NCI-H226 (cell line): ENCODE data around the gene SCGB3A2.
"Not testable (repeated sequence)": the region's sequence is repeated elsewhere in the genome, so short reads cannot be mapped to it uniquely, and the experiment has no call there.

Experiments
- DNase-seq: peaks from one replicate; pipeline ENCODE4 v3.0.0-alpha.2; 2015

Gene SCGB3A2

DNA sequence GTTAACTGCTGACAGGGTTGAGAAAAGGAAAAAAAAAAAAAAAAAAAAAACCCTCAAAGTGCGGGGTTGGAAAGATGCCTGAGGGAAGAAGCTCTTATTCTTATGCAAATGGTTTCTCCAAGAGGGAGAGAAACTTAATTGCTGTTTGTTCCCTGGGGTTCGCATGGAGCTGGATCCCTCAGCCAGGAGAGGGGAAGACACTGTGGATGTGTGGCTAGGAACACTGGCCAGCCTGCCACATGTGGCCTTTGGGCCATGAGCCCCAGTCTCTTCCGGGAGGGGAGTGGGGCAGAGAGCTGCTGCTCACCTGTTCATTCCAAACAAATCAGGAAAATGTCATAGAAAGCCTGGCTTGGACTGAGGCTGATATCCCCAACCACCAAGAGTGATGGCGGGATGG is 9.4 kb upstream of the SCGB3A2 start:
- DNase-seq: no peak

DNA sequence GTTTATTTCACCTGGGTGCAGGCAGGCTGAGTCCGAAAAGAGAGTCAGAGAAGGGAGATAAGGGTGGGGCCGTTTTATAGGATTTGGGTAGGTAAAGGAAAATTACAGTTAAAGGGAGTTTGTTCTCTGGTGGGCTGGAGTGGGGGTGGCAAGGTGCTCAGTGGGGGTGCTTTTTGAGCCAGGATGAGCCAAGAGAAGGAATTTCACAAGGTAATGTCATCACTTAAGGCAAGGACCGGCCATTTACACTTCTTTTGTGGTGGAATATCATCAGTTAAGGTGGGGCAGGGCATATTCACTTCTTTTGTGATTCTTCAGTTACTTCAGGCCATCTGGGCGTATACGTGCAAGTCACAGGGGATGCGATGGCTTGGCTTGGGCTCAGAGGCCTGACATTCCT is 8.6 kb upstream of the SCGB3A2 start:
- not testable (repeated sequence) for DNase-seq

DNA sequence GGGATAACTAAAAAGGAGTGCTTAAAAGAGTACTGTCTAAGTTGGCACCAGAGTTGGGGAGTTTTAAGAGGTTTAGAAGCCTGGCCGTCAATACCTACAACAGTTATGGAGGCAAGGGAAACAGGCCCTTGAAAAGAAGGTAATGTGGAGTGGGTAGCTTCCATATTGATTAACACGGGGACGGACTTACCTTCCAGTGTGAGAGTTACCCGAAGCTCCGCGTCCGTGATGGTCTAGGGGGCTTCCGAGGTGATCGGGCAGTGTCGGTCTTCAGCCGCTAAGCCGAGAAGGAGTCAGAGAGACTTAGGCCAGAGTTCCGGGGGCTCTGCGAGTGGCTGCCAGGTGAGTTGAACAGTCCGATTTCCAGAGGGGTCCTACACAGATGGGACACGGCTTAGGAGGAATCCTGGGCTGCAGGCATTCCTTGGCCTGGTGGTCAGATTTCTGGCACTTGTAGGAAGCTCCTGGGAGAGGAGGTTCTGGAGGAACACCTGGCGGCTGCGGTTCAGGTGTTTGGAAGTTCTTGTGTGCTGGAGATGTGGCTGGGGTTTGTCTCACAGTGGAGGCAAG is 6.4 kb upstream of the SCGB3A2 start:
- DNase-seq: not testable (repeated sequence)

GRCh38 chr5:147872744-147873435 is 5.6 kb upstream of the SCGB3A2 start:
- DNase-seq: not testable (repeated sequence)

DNA sequence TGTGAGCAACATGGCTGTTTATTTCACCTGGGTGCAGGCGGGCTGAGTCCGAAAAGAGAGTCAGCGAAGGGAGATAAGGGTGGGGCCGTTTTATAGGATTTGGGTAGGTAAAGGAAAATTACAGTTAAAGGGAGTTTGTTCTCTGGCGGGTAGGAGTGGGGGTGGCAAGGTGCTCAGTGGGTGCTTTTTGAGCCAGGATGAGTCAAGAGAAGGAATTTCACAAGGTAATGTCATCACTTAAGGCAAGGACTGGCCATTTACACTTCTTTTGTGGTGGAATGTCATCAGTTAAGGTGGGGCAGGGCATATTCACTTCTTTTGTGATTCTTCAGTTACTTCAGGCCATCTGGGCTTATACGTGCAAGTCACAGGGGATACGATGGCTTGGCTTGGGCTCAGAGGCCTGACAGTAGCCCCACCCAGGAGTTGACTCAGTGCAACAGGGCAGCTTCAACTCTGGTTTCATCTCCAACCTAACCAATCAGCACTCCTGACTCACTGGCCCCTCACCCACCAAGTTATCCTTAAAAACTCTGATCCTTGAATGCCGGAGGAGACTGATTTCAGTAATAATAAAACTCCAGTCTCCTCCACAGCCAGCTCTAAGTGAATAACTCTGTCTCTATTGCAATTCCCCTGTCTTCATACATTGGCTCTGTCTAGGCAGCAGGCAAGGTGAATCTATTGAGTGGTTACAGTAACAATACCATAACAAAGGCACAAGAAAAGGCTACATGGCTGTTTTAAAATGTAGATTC is 4.2 kb upstream of the SCGB3A2 start:
- DNase-seq: not testable (repeated sequence)

- DNase-seq: no peak
Measured at GRCh38 chr5:147874910-147875367, 3.6 kb upstream of the SCGB3A2 start.

DNA sequence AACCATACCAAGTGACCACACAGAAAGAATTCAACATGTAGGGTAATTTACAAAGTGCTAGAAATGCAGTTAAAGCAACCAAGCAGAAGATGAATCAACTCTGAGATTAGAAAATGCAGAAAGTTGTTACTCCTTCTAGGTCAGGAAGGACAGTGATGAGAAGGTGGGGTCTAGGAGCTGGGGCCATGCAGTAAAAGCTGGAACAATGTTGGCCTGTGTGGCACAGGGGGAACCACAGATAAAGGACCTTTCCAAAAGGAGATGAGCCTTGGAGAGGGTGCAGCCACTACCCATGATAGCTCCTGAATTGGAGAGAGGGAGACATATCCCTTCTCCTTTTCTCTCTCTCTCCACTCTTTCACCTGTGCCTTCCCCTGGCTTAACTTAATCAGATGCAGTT is 2.4 kb upstream of the SCGB3A2 start:
- DNase-seq: no peak

GRCh38 chr5:147876626-147877025 is 1.9 kb upstream of the SCGB3A2 start:
- no peak for DNase-seq

DNA sequence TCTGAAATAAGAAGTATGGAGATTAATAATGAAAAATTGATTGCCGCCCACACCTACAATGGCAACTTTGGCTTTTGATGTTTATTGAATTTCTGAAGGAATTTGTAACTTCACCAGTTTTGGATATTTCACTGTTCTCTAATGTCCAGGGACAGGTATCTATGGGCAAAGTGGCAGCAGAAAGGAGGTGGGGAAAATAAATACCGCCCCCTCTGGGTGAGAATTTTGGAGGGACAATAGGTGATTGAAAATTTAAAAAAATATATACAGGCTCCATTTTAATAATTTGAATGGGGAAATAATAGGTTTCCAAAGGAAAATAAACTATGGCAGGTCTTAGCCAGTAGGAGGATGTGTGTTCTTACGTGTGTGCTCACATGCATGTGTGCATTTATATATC is 1.3 kb downstream of the SCGB3A2 start:
- DNase-seq: no peak

DNA sequence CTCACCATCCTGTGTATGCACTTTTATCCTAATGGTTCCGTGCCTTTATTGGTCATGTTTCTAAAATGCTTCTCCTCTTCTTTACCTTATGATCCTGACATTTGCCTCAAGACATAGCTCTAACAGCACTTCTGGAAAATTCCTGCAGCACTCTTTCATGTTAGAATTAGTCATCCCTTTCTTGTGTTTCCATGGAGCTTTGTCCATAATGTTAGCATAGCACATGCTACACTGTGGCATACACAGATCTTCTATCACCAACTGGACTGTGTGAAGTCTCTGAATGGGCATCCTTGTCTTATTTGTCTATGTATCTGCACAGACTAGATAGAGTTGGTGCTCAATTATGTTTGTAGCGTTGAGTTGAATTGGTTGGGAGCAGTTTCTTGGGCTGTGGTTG is 2.0 kb downstream of the SCGB3A2 start:
- no peak for DNase-seq

DNA sequence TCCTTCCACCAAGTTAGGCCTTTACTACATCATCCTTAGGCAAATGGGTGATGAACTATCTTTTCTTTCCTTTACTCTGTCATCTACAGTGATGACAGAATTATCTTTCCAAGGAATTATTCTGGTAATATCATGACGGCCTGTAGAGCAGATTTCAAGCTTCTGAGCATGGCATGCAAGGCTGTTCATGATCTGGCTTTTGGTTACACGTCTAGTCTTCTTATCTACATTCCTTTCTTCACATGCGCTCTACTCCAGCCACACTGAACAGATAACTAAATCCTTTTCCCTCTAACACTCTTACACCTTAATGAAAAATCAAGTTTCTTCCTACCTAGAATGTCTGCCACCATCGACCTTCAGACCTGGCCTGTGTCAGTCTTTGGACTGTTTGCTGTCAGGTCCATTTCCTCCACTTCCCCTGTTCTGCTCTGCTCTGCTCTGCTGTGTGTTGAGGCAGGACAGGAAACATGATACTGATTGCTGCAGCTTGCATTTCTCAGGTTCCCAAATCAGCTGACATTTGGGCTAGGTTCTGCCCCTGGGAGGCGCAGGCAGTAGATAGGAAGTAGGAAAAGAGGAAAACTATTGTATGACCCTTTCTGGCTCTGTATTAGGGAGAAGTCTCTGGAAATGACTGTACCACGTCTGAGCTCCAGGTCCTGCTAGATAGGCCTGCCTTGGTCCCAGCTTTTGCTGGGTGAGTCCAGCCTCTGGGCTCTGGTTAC is 4.2 kb downstream of the SCGB3A2 start:
- peak; percentile 63 for DNase-seq

GRCh38 chr5:147887026-147887627 is 8.6 kb downstream of the SCGB3A2 start:
- DNase-seq: peak; percentile 19

GRCh38 chr5:147887930-147888329 is 9.4 kb downstream of the SCGB3A2 start:
- peak; percentile 8 for DNase-seq

DNA sequence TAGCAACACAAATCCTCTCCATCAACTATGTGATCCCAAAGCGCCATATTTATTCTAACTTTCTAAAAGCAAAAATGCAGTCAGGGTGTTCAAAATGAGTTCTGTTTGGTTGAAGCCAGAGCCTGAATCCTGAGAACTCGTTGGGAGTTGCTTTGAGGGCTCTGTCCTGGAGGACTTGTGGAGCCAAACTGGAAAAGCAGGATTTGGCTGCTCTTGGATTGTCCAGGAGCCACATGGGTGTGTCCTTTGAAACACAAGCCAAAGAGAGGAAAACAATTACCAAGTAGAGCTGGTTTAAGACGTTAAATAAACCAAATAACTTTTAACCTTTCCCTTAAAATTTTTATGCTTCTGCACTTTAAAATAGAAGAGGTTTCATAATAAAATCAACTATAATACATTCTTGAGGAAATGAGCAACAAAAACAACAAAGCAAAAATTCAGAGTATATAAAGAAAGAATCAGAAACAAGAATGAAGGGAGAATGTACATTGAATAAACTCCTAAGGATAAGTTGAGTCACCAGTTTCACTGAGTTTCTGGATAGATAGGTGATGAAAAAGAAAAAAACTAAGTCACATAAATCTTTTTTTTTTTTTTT is 14.3 kb downstream of the SCGB3A2 start:
- DNase-seq: no peak

DNA sequence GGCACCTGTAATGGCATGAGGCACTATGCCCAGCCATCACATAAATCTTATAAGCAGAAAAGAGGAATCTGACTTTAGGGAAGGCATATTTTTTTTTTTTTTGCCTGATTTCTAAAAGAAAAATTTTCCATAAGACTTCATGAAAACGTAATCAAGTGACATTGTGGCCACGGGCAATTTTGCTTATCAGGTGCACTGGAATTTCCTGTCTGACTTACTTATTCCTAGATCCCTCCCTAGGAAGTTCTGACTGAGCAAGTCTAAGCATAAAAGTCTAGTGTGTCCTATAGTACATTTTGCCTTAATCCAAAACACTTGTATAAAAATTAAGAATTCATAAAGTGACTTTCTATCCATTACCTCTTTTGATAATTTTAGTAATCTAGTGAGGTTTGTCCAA is 15.3 kb downstream of the SCGB3A2 start:
- DNase-seq: peak; percentile 56

- no peak for DNase-seq
Measured at GRCh38 chr5:147895864-147896263, 17.4 kb downstream of the SCGB3A2 start.

DNA sequence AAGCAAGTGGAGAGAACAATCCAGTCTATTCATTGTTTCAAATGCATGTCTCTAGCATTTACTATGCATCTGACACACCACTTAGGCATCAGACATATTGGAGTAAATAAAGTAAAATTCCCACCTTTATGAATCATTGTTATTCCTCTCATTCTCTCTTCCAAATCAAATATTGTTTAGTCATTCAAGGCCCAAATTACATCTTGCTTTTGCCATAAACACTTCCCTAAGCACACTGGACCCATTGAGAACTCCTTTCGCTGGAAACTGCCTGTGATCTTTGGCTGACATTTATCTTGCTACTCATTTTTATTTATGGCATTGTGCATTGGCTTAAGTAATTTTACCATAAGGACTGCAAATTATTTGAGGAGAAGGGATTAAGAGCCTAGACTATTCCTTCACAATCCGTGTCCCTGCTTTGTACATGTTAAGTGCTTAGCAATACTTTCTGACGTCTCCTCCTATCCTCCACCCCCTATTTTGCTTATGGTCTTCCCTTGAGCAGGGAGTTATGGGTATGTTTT is 20.4 kb downstream of the SCGB3A2 start:
- DNase-seq: no peak

DNA sequence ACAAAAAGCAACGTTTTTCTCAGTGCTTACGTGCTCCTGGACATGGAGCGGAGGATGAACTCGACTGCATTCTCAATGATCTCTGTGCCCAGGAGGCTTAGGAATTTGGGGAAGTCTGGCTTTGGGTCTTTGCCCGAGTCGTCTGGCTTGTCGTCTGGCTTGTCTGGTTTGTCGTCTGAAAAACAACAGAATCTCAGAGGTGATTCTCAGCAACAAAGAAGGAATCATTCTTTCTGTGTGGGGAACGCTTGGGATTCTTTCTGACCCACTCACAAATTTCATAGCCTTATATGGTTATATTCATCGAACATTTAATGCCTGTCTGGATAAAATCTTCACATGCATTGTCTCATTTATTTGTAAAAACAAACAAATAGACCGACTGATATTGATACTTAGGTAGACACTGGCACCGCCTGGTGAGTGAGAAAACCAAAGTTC is 23.1 kb downstream of the SCGB3A2 start:
- no peak for DNase-seq

DNA sequence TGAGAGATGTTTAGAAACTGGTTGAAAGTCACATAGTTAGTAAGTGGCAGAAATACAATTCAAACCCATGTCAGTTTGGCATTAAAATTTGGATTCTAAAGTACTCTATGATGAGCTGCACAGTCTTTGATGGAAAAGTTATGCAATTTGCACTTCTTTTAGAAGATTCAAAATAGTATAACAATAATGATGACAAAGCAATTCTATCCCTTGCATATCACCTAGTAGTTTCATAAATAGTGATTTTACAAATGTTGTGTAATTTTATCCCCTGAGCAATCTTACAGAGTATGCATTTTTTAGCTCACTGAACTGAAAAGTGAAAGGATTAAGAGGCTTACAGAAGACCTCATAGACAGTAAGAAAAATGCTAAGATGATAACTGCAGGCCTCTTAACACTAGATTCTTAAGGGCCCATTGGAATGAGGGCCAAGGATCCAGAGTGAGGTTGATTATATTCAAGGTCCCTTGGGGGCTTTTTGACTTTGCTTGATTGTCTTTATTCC is 24.2 kb downstream of the SCGB3A2 start:
- no peak for DNase-seq

GRCh38 chr5:147904110-147904509 is 25.6 kb downstream of the SCGB3A2 start:
- no peak for DNase-seq

DNA sequence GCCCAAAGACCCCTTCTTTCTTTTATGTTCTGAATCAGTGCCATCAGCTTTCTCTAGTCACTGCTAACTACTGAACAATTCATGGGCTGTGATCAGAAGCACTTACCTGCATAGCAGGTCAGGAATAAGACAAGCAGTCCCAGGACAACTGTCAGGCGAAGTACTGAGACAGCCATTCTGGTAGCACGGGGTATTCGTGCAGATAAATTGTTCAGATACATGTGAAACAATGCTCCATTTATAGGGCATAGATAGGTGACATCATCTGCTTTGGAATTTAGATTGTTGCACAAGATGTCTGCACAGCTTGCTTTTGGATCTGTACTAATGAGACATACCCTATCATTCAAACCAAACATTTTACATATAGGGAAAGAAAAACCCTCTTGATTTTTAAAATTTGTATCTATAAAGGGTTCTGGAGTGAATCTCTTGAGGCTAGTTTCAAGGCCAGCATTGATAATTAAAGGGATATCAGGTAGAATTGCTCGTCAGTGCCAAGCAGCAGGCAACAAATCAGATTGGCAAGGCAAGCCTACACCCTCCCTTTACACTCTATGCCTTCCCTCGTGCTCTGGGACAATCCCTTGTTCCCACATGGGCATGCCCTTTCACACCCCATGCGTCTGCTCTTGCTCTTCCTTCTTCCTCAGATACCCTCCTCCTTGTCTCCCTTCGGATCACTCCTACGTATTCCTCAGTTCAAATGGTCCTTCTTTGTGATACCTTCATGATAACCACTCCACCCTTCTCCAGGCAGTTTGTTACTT is 28.0 kb downstream of the SCGB3A2 start, which contains the start of gene C5orf46:
Gene C5orf46, minus strand, starts transcription at position 213 of the 770 bp plus-strand sequence. Its CDS starts 37 bp downstream, at position 176.
- peak; percentile 30 for DNase-seq
